ENCODE results near the gene EBF3.

DNA sequence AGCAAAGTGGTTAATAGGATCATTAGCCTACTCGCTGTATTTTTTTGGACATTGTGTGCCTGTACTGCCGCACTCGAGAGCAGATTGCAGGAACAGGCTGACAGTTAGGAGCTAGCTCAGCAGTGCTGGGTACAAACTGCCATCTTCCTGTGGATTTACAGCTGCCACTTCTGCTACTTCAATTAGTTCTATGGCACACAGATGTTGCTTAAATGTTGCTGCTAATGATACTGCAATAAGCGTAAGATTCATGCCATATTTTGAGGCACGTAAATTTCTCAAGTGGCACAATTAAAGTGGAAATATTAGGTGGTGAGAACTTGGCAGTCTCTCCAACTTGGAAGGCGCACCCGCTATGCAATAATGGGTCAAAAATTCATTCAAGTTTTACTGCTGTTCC lies 171.9 kb downstream of the EBF3 start:
- TF ChIP-seq TGIF2 (CRISPR knock-in tag; IDR thresholded peaks at IDR 0.05), result no peak
- TF ChIP-seq TAF1 (IDR thresholded peaks at IDR 0.05; ENCODE audit: control insufficient read depth, extremely low read depth, insufficient read depth, low read length, severe bottlenecking), result no peak
- no peak for TF ChIP-seq ZNF830 (CRISPR knock-in tag; IDR thresholded peaks at IDR 0.05)
- no peak for TF ChIP-seq POLR2AphosphoS5 (IDR thresholded peaks at IDR 0.05; ENCODE audit: control insufficient read depth, insufficient read depth, low read depth, low read length)
- no peak for TF ChIP-seq CBFB (CRISPR knock-in tag; IDR thresholded peaks at IDR 0.05)
- TF ChIP-seq CBX5 (IDR thresholded peaks at IDR 0.05; ENCODE audit: borderline replicate concordance, low read depth), result no peak
- no peak for TF ChIP-seq ARNT (IDR thresholded peaks at IDR 0.05)
- TF ChIP-seq RAD51 (IDR thresholded peaks at IDR 0.05; ENCODE audit: borderline replicate concordance, low read depth), result no peak
- no peak for TF ChIP-seq MAZ (CRISPR knock-in tag; conservative IDR thresholded peaks at IDR 0.05 in 1 of 2, IDR thresholded peaks at IDR 0.05 in 1 of 2)
